Cardiac muscle cell (in vitro differentiated cells and primary cell): ENCODE results near the gene GNPTAB. TPM values are rescaled to one million over a fixed set of nuclear protein-coding genes. Genes with fewer than 3 reads are reported as not detected.

Source experiments
- DNase-seq, 2 donors: peaks; one replicate each; pipeline versions ENCODE4 v3.0.0 to v3.0.0-alpha.2; 2010 to 2017; ENCODE audit warnings: low read depth in 1 of 2, low spot score in 1 of 2
- H3K27ac ChIP-seq: fragments of 200-600 bp; sonication (generic); 2 replicates; pipeline ENCODE4 v1.5.1; 2016
- H3K27me3 ChIP-seq: fragments of 200-600 bp; sonication (generic); 2 replicates; pipeline ENCODE4 v1.6.0; 2016; ENCODE audit warnings: control low read depth
- H3K36me3 ChIP-seq: fragments of 200-600 bp; sonication (generic); 2 replicates; pipeline ENCODE4 v1.5.1; 2016; ENCODE audit warnings: control low read depth
- H3K4me1 ChIP-seq: fragments of 200-600 bp; sonication (generic); 2 replicates; pipeline ENCODE4 v1.8.1; 2017; ENCODE audit warnings: low read depth, mild to moderate bottlenecking, mixed run types
- H3K4me3 ChIP-seq: fragments of 200-600 bp; sonication (generic); 2 replicates; pipeline ENCODE4 v1.5.1; 2016; ENCODE audit warnings: mild to moderate bottlenecking
- H3K9me3 ChIP-seq: fragments of 200-600 bp; sonication (generic); 2 replicates; pipeline ENCODE4 v1.5.1; 2017; ENCODE audit warnings: low read depth, mild to moderate bottlenecking, control low read depth
- CTCF ChIP-seq: IDR thresholded peaks from 2 replicates; pipeline ENCODE4 v1.5.1; 2012; ENCODE audit warnings: low read depth, mild to moderate bottlenecking, low read length
- polyA plus RNA-seq: library from polyadenylated mRNA; unstranded; fragments of >200 nt; fragmentation: Nextera tagmentation; extraction: Ambion mirVana; gene quantifications from 2 replicates; pipeline ENCODE4 v1.2.1, GENCODE V29; 2016
- total RNA-seq: library from RNA; depleted of rRNA; stranded (reverse); fragments of >200 nt; gene quantifications from 2 replicates; pipeline ENCODE4 v1.2.3, GENCODE V29; 2016

GNPTAB gene
- total and polyA plus RNA-seq, 2 experiments from 2014 or later = 4.0 to 6.2 TPM

- no peak overlapping the region for H3K27ac ChIP-seq
- no peaks in the 10 kb centered on the region for H3K9me3 ChIP-seq
- no peaks in the 10 kb centered on the region for H3K27me3 ChIP-seq
- H3K36me3 ChIP-seq = no peaks in the 10 kb centered on the region
- DNase-seq = no peak
- no peaks in the 10 kb centered on the region for H3K4me1 ChIP-seq
- TF ChIP-seq CTCF = no peak
- no peak overlapping the region for H3K4me3 ChIP-seq
Observed at GRCh38 chr12:101785671-101786070, 45.1 kb downstream of the GNPTAB start.

GRCh38 chr12:101784376-101784775 lies 46.4 kb downstream of the GNPTAB start:
- no peaks in the 10 kb centered on the region for H3K36me3 ChIP-seq
- no peak for TF ChIP-seq CTCF
- no peaks in the 10 kb centered on the region for H3K9me3 ChIP-seq
- H3K4me3 ChIP-seq = no peak overlapping the region
- no peaks in the 10 kb centered on the region for H3K27me3 ChIP-seq
- no peak for DNase-seq
- H3K27ac ChIP-seq = no peak overlapping the region
- no peaks in the 10 kb centered on the region for H3K4me1 ChIP-seq

GRCh38 chr12:101783838-101784237 lies 46.9 kb downstream of the GNPTAB start:
- H3K9me3 ChIP-seq = no peaks in the 10 kb centered on the region
- H3K4me1 ChIP-seq = no peaks in the 10 kb centered on the region
- no peaks in the 10 kb centered on the region for H3K36me3 ChIP-seq
- H3K4me3 ChIP-seq = no peak overlapping the region
- TF ChIP-seq CTCF = no peak
- no peak overlapping the region for H3K27ac ChIP-seq
- no peak for DNase-seq
- no peaks in the 10 kb centered on the region for H3K27me3 ChIP-seq

GRCh38 chr12:101783150-101783549 lies 47.6 kb downstream of the GNPTAB start:
- Histone ChIP-seq H3K36me3 (no peaks in the 10 kb centered on the region), H3K27ac (no peak overlapping the region), H3K4me1 (no peaks in the 10 kb centered on the region), H3K4me3 (no peak overlapping the region), H3K9me3 (no peaks in the 10 kb centered on the region), H3K27me3 (no peaks in the 10 kb centered on the region)
- TF ChIP-seq CTCF = no peak
- DNase-seq = no peak

- no peaks in the 10 kb centered on the region for H3K27me3 ChIP-seq
- no peak overlapping the region for H3K4me3 ChIP-seq
- no peaks in the 10 kb centered on the region for H3K9me3 ChIP-seq
- H3K36me3 ChIP-seq = no peaks in the 10 kb centered on the region
- TF ChIP-seq CTCF = no peak
- H3K4me1 ChIP-seq = no peaks in the 10 kb centered on the region
- H3K27ac ChIP-seq = no peak overlapping the region
- peak in 1 of 2 donors; percentile 50 for DNase-seq
Observed at GRCh38 chr12:101782273-101782731, 48.5 kb downstream of the GNPTAB start.

GRCh38 chr12:101781834-101782233 lies 48.9 kb downstream of the GNPTAB start:
- no peak for DNase-seq
- no peaks in the 10 kb centered on the region for H3K4me1 ChIP-seq
- no peaks in the 10 kb centered on the region for H3K9me3 ChIP-seq
- H3K27ac ChIP-seq = no peak overlapping the region
- H3K36me3 ChIP-seq = no peaks in the 10 kb centered on the region
- no peak for TF ChIP-seq CTCF
- no peak overlapping the region for H3K4me3 ChIP-seq
- H3K27me3 ChIP-seq = no peaks in the 10 kb centered on the region
